Mesothelial cell of epicardium (in vitro differentiated cells): Measurements from ENCODE around the gene PNPLA6. TPM values are rescaled to one million over a fixed set of nuclear protein-coding genes. Genes with fewer than 3 reads are reported as not detected.

Experiments
- DNase-seq, 2 experiments: peaks; one replicate each; pipeline ENCODE4 v3.0.0; 2021; ENCODE audit warnings: low spot score in 2 of 2; ENCODE audit not compliant: unreplicated experiment in 2 of 2
- H3K27ac Mint-ChIP-seq: 2 replicates; pipeline ENCODE4 v1.8.0; 2021; ENCODE audit warnings: mixed read lengths
- H3K27me3 Mint-ChIP-seq: 2 replicates; pipeline ENCODE4 v1.8.0; 2021; ENCODE audit warnings: low read depth, mixed read lengths
- H3K36me3 Mint-ChIP-seq: 2 replicates; pipeline ENCODE4 v1.8.0; 2021; ENCODE audit warnings: mixed read lengths
- H3K4me1 Mint-ChIP-seq: 2 replicates; pipeline ENCODE4 v1.8.0; 2021; ENCODE audit warnings: mixed read lengths
- H3K4me3 Mint-ChIP-seq: 2 replicates; pipeline ENCODE4 v1.8.0; 2021; ENCODE audit warnings: mild to moderate bottlenecking, moderate library complexity, mixed read lengths
- H3K9me3 Mint-ChIP-seq: 2 replicates; pipeline ENCODE4 v1.8.0; 2021; ENCODE audit warnings: mixed read lengths
- CTCF ChIP-seq: fragments of 200-600 bp; sonication (generic); IDR thresholded peaks from one replicate; pipeline ENCODE4 v1.5.0; 2021; ENCODE audit warnings: antibody characterized with exemption; ENCODE audit not compliant: unreplicated experiment
- total RNA-seq: library from RNA; stranded (reverse); gene quantifications from 3 replicates; pipeline ENCODE4 v1.2.1, GENCODE V29; 2021

The PNPLA6 gene
- total RNA-seq, 1 donor from 2014 or later: 117 TPM

DNA sequence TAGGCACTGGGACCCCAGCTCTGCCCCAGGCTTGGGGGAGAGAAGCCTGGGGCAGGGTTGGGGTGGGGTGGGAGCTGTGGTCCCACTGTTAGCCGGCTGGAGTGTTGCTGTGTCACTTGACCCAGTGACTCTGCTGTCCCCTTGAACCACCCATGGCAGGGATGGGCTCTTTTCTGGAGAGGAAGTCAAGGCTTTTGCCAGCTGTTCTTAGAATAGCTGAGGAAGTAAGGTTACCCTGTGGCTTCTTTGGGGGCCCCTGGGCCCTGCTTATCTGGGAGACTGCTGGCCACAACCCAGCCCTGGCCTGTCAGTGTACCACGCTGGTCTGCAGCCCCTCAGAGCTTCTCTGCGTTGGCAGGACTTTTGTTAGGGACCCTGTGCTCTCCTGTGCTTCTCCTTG lies 9.1 kb downstream of the PNPLA6 start:
- Mint-ChIP-seq H3K4me1 (no peaks in the 10 kb centered on the region), H3K27ac (no peak overlapping the region), H3K4me3 (no peak overlapping the region), H3K36me3 (peaks cover 27% of the 10 kb centered on the region), H3K9me3 (no peaks in the 10 kb centered on the region), H3K27me3 (no peaks in the 10 kb centered on the region)
- DNase-seq: no peak
- no peak for TF ChIP-seq CTCF

DNA sequence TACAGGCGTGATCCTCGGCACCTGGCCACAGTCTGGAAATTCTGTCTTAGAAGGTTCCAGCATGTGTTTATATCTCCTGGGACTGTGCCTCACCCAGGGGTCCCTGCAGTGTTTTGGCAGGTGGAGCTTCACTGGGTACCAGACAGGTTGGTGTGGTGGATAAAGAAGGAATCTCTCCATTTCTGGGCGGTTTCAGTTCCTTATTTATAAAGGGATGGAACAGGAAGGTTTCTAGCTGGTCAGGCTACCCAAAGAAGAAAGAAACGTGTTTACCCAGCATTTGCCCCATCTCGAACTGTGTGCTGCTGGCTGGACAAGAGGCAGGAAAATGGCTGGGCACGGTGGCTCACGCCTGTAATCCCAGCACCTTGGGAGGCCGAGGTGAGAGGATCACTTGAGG lies 9.8 kb downstream of the PNPLA6 start:
- H3K36me3 Mint-ChIP-seq: peaks cover 27% of the 10 kb centered on the region
- H3K4me1 Mint-ChIP-seq: no peaks in the 10 kb centered on the region
- H3K9me3 Mint-ChIP-seq: no peaks in the 10 kb centered on the region
- no peak for TF ChIP-seq CTCF
- H3K4me3 Mint-ChIP-seq: no peak overlapping the region
- no peaks in the 10 kb centered on the region for H3K27me3 Mint-ChIP-seq
- no peak for DNase-seq
- no peak overlapping the region for H3K27ac Mint-ChIP-seq

- TF ChIP-seq CTCF: no peak
- no peak for DNase-seq
Measured at GRCh38 chr19:7545904-7546303, 10.4 kb downstream of the PNPLA6 start.

GRCh38 chr19:7547159-7547558 lies 11.6 kb downstream of the PNPLA6 start:
- no peak overlapping the region for H3K27ac Mint-ChIP-seq
- no peaks in the 10 kb centered on the region for H3K27me3 Mint-ChIP-seq
- no peak for DNase-seq
- TF ChIP-seq CTCF: no peak
- peaks cover 23% of the 10 kb centered on the region for H3K36me3 Mint-ChIP-seq
- no peaks in the 10 kb centered on the region for H3K9me3 Mint-ChIP-seq
- H3K4me1 Mint-ChIP-seq: peaks cover 4% of the 10 kb centered on the region
- H3K4me3 Mint-ChIP-seq: no peak overlapping the region

More at GRCh38 chr19:7545904-7546303, 10.4 kb downstream of the PNPLA6 start:
- Mint-ChIP-seq H3K27ac (no peak overlapping the region), H3K9me3 (no peaks in the 10 kb centered on the region), H3K4me3 (no peak overlapping the region), H3K27me3 (no peaks in the 10 kb centered on the region), H3K4me1 (no peaks in the 10 kb centered on the region), H3K36me3 (peaks cover 25% of the 10 kb centered on the region)

GRCh38 chr19:7549429-7550148 lies 14.1 kb downstream of the PNPLA6 start:
- DNase-seq: no peak
- Mint-ChIP-seq H3K27me3 (no peaks in the 10 kb centered on the region), H3K9me3 (no peaks in the 10 kb centered on the region), H3K4me3 (peak overlapping the region; percentile 15), H3K27ac (no peak overlapping the region), H3K36me3 (peaks cover 19% of the 10 kb centered on the region), H3K4me1 (peaks cover 4% of the 10 kb centered on the region)
- no peak for TF ChIP-seq CTCF
